ENCODE results near the gene MYL9.

The MYL9 gene

GRCh38 chr20:36585410-36586125 is 44.2 kb downstream of the MYL9 start:
- DNase-seq = no peak

- no peak for DNase-seq
Observed at GRCh38 chr20:36587388-36588070, 46.2 kb downstream of the MYL9 start.

GRCh38 chr20:36591281-36591680 is 50.0 kb downstream of the MYL9 start:
- no peak for DNase-seq

DNA sequence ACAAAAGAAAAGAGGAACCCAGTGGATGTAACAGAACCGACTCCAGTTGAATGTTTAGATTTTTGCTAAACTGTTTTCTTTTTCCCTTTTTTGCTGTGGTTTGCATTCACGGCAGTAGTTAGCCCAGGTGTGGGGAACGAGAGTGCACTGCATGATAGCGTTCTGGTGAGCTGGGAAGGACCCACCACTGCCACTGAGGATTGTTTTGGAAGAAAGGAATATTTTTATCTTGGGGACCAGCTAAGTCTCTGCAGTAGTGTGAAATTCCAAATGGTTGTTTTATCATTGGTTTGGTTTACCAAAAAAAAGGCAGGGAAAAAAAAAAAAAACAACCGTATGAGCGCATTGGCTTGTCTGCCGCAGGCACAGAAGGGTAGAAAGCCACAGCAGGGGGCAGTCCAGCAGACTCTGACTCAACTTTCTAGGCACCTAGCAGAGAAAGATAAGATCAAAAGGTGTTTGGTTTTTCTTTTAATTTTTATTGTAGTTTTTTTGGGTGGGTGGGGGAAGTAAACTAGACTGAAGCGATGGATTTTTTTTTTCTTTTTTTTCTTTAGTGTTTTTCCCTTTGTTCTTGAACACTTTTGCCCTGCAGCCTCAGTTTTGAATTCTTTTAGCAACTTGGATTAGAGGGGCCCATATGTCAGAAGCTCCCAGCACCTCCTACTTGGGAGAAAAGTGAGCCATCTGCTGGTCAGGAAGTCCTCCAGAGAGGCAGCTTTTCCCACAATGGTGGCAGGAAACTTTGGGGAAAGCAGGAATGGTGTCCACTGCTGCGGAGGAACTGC is 50.7 kb downstream of the MYL9 start:
- no peak for DNase-seq

DNA sequence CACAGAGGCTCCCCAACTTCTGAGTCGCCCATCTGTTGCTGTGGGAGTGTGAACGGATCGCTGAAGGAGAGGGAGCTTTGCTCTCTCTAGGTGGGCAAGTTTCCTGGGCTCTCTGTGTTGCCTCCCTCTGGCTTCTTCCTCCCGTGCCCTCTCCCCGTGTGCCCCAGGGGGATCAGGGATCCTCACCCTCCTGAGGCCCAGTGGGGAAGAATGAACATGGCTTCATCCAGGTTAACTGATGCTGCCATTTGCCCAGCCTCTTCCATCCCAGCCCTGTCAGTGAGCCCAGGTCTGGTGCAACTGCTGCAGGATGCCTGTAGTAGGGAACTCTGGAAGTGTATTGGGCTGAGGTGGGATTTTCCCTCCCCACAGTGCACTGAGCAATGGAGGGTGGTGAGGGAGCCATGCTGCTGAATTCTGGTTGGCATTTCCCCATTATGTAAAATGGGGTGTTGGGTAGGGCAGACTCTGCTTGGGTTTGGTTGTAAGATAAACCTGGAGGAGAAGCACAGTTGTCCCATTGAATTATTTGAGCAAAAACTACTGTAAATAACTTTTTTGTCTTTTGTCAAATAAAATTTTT is 52.1 kb downstream of the MYL9 start:
- DNase-seq = no peak

- DNase-seq = no peak
Observed at GRCh38 chr20:36599912-36600345, 58.6 kb downstream of the MYL9 start.

All from activated gamma-delta T cell (primary cell).